HG03521 (cell line): ENCODE measurements around the gene B3GNT3.

Experiments
- ATAC-seq: cut with Tn5 transposase; IDR thresholded peaks from one replicate; pipeline ENCODE4 v1.9.1; 2021; ENCODE audit warnings: mild to moderate bottlenecking, moderate library complexity; ENCODE audit not compliant: unreplicated experiment

Gene B3GNT3

GRCh38 chr19:17831419-17831888 lies 36.5 kb downstream of the B3GNT3 start:
- no peak for ATAC-seq

- ATAC-seq, result no peak
Observed at GRCh38 chr19:17832443-17833208, 37.7 kb downstream of the B3GNT3 start.

- no peak for ATAC-seq
Observed at GRCh38 chr19:17834350-17835181, 39.6 kb downstream of the B3GNT3 start.

GRCh38 chr19:17835182-17836006 lies 40.5 kb downstream of the B3GNT3 start:
- no peak for ATAC-seq

- ATAC-seq, result no peak
Observed at GRCh38 chr19:17836530-17836929, 41.6 kb downstream of the B3GNT3 start.

GRCh38 chr19:17837972-17838371 lies 43.0 kb downstream of the B3GNT3 start:
- no peak for ATAC-seq

- no peak for ATAC-seq
Observed at GRCh38 chr19:17840019-17840418, 45.1 kb downstream of the B3GNT3 start.

GRCh38 chr19:17841371-17841809 lies 46.5 kb downstream of the B3GNT3 start:
- no peak for ATAC-seq

GRCh38 chr19:17841810-17842662 lies 47.1 kb downstream of the B3GNT3 start:
- ATAC-seq, result no peak

- ATAC-seq, result no peak
Observed at GRCh38 chr19:17842663-17843291, 47.8 kb downstream of the B3GNT3 start.

- no peak for ATAC-seq
Observed at GRCh38 chr19:17843292-17843827, 48.4 kb downstream of the B3GNT3 start.

- no peak for ATAC-seq
Observed at GRCh38 chr19:17843908-17844490, 49.1 kb downstream of the B3GNT3 start.

GRCh38 chr19:17846146-17846545 lies 51.2 kb downstream of the B3GNT3 start:
- ATAC-seq, result no peak

- ATAC-seq, result no peak
Observed at GRCh38 chr19:17847538-17848366, 52.8 kb downstream of the B3GNT3 start, which contains the start of gene JAK3. Gene JAK3 (minus strand): TSS chr19:17847982. CDS start chr19:17844417, 3,565 bp downstream.

GRCh38 chr19:17848595-17849292 lies 53.8 kb downstream of the B3GNT3 start:
- no peak for ATAC-seq

GRCh38 chr19:17854061-17854460 lies 59.1 kb downstream of the B3GNT3 start:
- ATAC-seq, result no peak
